Measurements from ENCODE around the gene RASA3.

Gene RASA3

DNA sequence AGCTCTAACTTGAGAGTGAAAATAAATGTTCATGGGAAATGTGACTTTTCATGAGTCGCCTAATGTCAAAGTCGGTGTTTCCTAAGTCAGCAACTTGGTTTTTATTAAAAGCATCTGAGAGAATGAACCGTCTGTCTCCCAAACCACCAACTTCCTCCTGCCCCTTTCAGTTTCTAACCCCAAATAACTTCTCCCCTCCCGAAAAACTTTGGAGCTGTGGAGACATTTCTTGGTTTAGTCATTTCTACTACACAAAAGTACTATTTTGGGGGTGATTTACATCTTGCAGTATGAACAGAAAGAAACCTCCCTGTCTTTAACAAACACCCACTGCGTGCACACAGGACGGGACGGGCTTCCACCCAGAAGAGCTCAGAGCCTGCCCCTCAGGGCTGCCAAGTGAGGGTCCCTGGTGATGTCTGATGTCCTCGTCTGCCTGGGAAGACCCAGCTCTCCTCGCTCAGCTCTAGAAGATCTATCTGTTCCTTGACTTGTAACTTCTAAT, 65.0 kb downstream of the RASA3 start:
- no peaks in the 10 kb centered on the region for H3K36me3 ChIP-seq (ENCODE audit: insufficient read depth, low read length)
- H2AFZ ChIP-seq (ENCODE audit: low read depth, low read length): no peak overlapping the region
- no peaks in the 10 kb centered on the region for H3K9me3 ChIP-seq (ENCODE audit: low read length)
- H3K4me1 ChIP-seq (ENCODE audit: insufficient read depth, low read length): peaks cover 62% of the 10 kb centered on the region
- no peaks in the 10 kb centered on the region for H3K27me3 ChIP-seq (ENCODE audit: insufficient read depth, low read length)
- no peak overlapping the region for H3K4me3 ChIP-seq (ENCODE audit: low read length)

DNA sequence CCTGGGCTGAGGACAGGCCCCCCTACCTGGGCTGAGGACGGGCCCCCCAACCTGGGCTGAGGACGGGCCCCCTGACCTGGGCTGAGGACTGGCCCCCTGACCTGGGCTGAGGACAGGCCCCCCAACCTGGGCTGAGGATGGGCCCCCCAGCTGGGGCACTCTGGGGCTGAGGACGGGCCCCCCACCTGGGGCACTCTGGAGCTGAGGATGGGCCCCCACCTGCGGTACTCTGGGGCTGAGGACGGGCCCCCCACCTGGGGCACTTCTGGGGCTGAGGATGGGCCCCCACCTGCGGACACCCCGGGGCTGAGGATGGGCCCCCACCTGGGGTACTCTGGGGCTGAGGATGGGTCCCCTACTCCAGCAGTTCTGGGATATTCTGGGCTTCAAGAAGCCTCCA, 65.5 kb downstream of the RASA3 start:
- H2AFZ ChIP-seq (ENCODE audit: low read depth, low read length): no peak overlapping the region
- no peak overlapping the region for H3K4me3 ChIP-seq (ENCODE audit: low read length)
- H3K4me1 ChIP-seq (ENCODE audit: insufficient read depth, low read length): peaks cover 57% of the 10 kb centered on the region
- H3K36me3 ChIP-seq (ENCODE audit: insufficient read depth, low read length): no peaks in the 10 kb centered on the region
- no peaks in the 10 kb centered on the region for H3K9me3 ChIP-seq (ENCODE audit: low read length)
- no peaks in the 10 kb centered on the region for H3K27me3 ChIP-seq (ENCODE audit: insufficient read depth, low read length)

DNA sequence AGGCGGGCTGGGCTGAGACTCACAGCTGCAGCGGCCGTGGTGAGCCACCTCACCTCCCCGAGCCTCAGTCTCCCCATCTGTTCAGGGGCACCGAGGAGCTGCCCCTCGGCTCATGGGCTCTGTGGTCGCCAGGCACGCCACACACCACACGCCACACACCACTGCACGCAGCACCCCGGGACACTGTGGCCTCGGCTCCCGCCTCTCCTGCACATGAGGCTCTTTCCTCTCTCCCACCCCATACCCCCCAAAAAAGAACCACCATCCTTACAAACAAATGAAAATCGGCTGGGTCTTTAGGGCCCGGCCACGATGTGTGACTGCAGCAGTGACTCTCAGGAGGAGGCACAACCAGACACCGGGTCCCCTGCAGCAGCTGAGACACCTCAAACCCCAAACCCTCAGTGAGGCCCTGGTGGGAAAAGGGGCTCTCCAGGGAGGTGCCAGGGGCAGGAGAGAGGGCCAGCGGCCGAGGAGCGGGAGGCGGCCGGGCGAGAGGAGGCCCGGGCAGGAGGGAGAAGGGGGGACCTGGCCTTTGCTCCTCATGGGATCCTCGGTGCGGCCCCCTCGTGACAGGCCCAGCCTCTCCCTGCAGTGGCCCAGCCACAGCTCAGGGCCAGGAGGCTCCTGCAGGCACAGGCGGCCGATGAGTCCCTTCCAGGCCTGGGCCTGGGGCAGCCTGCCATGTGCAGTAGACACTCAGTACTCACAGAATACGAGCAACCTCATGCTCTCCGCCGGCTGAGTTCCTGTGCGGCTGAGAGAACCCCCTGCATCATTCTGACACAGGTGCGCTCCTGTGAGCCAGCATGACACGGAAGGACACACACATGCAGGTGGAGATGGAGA, 66.3 kb downstream of the RASA3 start:
- no peaks in the 10 kb centered on the region for H3K36me3 ChIP-seq (ENCODE audit: insufficient read depth, low read length)
- H3K4me3 ChIP-seq (ENCODE audit: low read length): no peak overlapping the region
- H3K27me3 ChIP-seq (ENCODE audit: insufficient read depth, low read length): no peaks in the 10 kb centered on the region
- no peaks in the 10 kb centered on the region for H3K9me3 ChIP-seq (ENCODE audit: low read length)
- no peak overlapping the region for H2AFZ ChIP-seq (ENCODE audit: low read depth, low read length)
- peaks cover 51% of the 10 kb centered on the region for H3K4me1 ChIP-seq (ENCODE audit: insufficient read depth, low read length)

DNA sequence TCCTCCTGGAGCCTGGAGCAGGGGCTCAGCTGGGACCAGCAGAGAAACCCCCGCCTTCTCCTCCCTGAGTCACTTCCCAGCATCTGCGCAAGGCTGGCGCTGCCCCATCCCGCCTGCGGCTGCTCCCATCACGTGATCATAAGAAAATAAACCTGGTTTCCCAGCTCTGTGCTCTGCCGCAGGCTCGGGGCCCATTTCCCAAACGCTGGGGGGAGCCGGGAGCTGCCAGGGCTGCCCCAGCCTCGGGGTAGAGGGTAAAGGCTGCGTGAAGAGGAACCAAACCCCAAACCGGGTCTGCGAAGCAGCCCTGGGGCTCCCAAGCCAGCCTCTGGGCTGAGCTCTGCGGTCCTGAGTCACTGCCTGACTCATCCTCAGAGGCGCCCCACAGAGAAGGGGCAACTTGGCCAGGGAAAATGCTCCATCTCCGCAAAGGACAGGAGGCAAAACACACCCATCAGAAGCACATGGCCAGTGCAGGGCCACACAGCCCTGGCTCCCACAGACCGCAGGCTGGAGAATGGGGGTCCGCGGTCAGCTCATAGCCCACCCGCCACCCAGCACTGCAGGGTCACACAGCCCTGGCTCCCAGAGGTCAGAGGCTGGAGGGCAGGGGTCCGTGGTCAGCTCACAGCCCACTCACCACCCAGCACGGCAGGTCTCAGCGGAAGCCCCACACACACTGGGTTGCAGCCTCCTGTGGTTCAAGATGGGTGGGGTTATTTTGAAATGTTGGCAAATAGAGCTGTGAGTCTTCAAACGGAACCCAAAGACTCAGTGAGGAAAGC, 67.1 kb downstream of the RASA3 start:
- Histone ChIP-seq H3K9me3 (ENCODE audit: low read length) (no peaks in the 10 kb centered on the region), H3K4me1 (ENCODE audit: insufficient read depth, low read length) (peaks cover 46% of the 10 kb centered on the region), H3K27me3 (ENCODE audit: insufficient read depth, low read length) (no peaks in the 10 kb centered on the region), H3K36me3 (ENCODE audit: insufficient read depth, low read length) (no peaks in the 10 kb centered on the region), H2AFZ (ENCODE audit: low read depth, low read length) (no peak overlapping the region), H3K4me3 (ENCODE audit: low read length) (peak overlapping the region; percentile 32)

DNA sequence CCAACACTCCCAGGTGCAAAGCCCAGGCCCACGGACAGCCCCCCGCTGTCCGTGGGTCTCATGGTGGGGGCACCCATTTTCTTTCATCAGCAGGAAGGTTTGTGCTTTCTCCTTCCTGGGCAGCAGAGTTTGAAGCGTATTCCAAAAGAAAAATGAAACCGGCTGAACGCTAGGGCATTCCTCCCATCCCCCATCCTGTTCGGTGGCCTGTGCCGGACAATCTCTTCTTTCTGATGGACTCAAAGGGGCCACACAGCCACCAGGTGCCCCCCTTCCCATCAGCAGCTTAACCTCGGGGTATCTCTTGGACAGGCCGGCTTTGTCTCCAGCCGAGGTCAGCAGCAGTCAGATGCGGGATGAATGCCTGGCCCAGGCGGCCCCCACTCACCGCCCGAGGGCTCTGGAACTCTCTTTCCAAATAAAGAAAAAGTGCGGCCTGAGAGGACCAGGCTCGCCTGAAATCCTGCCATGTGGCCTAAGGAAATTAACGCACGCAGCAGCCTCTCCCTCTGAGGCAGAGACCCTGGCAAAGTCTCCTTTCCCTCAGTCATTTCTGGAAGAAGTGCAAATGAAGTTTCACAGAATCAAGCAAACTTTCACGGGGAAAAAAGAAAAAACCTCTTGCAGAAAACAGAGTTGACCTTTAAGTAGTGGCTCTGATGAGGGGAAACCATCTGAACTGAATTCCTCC, 67.8 kb downstream of the RASA3 start:
- Histone ChIP-seq H3K27me3 (ENCODE audit: insufficient read depth, low read length) (no peaks in the 10 kb centered on the region), H3K4me3 (ENCODE audit: low read length) (peak overlapping the region; percentile 32), H2AFZ (ENCODE audit: low read depth, low read length) (no peak overlapping the region), H3K4me1 (ENCODE audit: insufficient read depth, low read length) (peaks cover 43% of the 10 kb centered on the region), H3K36me3 (ENCODE audit: insufficient read depth, low read length) (no peaks in the 10 kb centered on the region), H3K9me3 (ENCODE audit: low read length) (no peaks in the 10 kb centered on the region)

DNA sequence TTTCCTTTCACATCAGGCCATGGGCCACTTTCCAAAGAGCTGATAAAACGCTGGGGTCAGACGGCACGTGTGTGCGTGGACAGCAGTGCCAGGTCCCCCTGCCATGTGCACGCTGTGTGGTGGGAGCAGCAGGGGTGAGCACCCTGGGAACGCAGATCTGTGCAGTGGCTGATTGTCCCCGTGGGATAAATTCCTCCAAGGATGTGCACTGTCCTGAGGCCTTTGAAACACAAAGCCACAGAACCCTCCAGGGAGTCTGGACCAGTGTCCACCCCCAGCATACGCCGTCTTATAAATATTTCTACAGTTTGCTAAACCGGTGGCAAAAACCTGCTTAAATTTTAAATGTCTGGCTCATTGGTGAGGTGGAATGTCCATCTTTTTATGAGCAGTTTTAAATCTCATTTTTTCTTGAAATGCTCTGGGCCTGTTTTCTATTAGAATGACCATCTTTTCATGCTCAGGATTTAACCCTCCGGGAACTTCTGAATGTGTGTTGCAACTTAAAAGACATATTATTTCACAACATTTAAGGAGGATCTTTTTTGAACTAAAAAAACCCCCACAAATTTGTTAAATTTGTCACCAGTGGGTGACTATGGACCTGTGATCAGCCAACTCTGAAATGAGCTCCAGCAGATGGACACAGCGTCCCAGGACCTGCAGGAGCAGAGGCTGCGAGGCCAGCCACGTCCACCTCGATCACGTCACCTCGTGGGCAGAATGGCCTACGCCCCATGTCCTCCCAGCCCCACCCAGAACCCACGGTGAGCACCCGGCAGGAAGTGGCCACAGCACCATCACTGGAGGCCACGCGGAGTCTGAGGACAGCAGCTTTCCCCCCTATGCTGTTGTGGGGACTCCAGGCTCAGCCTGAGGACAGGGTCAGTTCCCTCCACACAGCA, 68.6 kb downstream of the RASA3 start:
- no peaks in the 10 kb centered on the region for H3K27me3 ChIP-seq (ENCODE audit: insufficient read depth, low read length)
- no peak overlapping the region for H2AFZ ChIP-seq (ENCODE audit: low read depth, low read length)
- H3K9me3 ChIP-seq (ENCODE audit: low read length): no peaks in the 10 kb centered on the region
- H3K4me3 ChIP-seq (ENCODE audit: low read length): peak overlapping the region; percentile 32
- H3K4me1 ChIP-seq (ENCODE audit: insufficient read depth, low read length): peaks cover 38% of the 10 kb centered on the region
- H3K36me3 ChIP-seq (ENCODE audit: insufficient read depth, low read length): no peaks in the 10 kb centered on the region

DNA sequence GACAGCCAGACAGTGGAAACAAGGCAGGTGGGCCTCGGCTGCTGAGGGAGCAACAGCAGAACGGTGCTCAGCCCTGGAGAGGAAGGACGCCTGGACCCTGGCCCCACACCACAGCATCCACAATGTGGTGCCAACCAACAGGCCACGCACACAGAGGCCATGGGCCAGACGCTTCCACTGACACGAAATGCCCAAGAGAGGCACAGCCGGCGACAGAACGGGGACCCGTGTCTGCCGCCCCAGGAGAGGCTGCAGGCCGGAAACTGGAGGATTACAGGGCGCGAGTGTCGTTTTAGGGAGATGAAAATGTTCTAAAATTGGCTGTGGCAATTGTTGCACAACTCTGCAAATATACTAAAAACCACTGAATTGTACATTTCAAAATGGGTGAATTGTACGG, 69.7 kb downstream of the RASA3 start:
- Histone ChIP-seq H3K4me3 (ENCODE audit: low read length) (no peak overlapping the region), H3K9me3 (ENCODE audit: low read length) (no peaks in the 10 kb centered on the region), H3K36me3 (ENCODE audit: insufficient read depth, low read length) (no peaks in the 10 kb centered on the region), H3K27me3 (ENCODE audit: insufficient read depth, low read length) (no peaks in the 10 kb centered on the region), H3K4me1 (ENCODE audit: insufficient read depth, low read length) (peaks cover 33% of the 10 kb centered on the region), H2AFZ (ENCODE audit: low read depth, low read length) (no peak overlapping the region)

DNA sequence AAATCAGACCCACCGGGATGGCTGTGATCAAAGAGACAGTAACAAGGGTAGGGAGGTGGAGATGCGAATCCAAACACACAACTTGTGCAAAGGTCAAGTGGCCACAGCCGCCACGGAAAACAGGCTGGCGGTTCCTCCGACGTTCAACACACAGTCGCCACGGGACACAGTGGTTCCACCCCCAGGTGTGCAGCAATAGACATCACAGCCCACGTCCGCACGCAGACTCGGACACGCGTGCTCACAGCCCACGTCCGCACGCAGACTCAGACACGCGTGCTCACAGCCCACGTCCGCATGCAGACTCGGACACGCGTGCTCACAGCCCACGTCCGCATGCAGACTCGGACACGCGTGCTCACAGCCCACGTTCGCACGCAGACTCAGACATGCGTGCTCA, 70.1 kb downstream of the RASA3 start:
- Histone ChIP-seq H2AFZ (ENCODE audit: low read depth, low read length) (no peak overlapping the region), H3K36me3 (ENCODE audit: insufficient read depth, low read length) (no peaks in the 10 kb centered on the region), H3K4me1 (ENCODE audit: insufficient read depth, low read length) (peaks cover 33% of the 10 kb centered on the region), H3K9me3 (ENCODE audit: low read length) (no peaks in the 10 kb centered on the region), H3K4me3 (ENCODE audit: low read length) (no peak overlapping the region), H3K27me3 (ENCODE audit: insufficient read depth, low read length) (no peaks in the 10 kb centered on the region)

DNA sequence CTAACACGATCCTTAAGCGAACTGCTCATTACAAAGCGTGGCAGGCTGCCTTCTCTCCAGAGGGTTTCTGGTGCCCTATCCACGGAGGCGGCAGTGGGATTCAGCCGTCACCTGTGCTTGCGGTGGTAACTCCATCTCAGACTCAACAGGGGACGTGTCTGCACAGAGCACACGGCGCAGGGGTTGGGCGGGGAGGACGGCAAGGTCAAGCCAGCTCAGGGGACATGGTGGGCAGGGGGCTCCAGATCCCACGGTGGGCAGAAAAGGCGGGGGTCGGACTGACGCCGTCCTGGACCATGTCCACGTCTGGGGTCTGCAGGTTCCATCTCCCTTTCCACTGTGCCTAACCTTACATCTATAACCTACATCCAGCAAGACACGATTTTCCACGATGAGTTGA, 70.7 kb downstream of the RASA3 start:
- peaks cover 33% of the 10 kb centered on the region for H3K4me1 ChIP-seq (ENCODE audit: insufficient read depth, low read length)
- no peaks in the 10 kb centered on the region for H3K36me3 ChIP-seq (ENCODE audit: insufficient read depth, low read length)
- no peak overlapping the region for H3K4me3 ChIP-seq (ENCODE audit: low read length)

DNA sequence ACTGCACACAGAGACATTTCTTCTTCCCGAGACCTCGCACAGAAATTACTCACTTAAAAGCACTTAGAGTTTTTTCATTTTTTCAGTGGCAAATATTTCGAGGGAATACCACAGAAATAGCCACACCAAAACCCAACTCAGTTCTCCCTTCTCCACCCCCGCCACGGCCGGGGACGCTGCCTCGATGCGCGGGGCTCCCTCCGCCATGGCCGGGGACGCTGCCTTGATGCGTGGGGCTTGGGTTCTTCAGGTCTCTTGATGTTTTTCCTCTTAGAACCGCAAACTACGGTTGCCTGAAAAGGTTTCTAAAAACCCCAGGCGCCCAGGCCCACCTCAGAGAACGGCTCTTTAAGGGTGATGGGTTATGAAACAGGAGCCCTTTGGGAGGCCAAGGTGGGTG, 71.4 kb downstream of the RASA3 start:
- Histone ChIP-seq H3K27me3 (ENCODE audit: insufficient read depth, low read length) (no peaks in the 10 kb centered on the region), H3K4me1 (ENCODE audit: insufficient read depth, low read length) (peaks cover 27% of the 10 kb centered on the region), H3K4me3 (ENCODE audit: low read length) (no peak overlapping the region), H3K9me3 (ENCODE audit: low read length) (no peaks in the 10 kb centered on the region), H3K36me3 (ENCODE audit: insufficient read depth, low read length) (peaks cover under 1% of the 10 kb centered on the region), H2AFZ (ENCODE audit: low read depth, low read length) (no peak overlapping the region)

More for the DNA sequence above, 70.7 kb downstream of the RASA3 start:
- H3K27me3 ChIP-seq (ENCODE audit: insufficient read depth, low read length): no peaks in the 10 kb centered on the region
- H3K9me3 ChIP-seq (ENCODE audit: low read length): no peaks in the 10 kb centered on the region
- H2AFZ ChIP-seq (ENCODE audit: low read depth, low read length): no peak overlapping the region

DNA sequence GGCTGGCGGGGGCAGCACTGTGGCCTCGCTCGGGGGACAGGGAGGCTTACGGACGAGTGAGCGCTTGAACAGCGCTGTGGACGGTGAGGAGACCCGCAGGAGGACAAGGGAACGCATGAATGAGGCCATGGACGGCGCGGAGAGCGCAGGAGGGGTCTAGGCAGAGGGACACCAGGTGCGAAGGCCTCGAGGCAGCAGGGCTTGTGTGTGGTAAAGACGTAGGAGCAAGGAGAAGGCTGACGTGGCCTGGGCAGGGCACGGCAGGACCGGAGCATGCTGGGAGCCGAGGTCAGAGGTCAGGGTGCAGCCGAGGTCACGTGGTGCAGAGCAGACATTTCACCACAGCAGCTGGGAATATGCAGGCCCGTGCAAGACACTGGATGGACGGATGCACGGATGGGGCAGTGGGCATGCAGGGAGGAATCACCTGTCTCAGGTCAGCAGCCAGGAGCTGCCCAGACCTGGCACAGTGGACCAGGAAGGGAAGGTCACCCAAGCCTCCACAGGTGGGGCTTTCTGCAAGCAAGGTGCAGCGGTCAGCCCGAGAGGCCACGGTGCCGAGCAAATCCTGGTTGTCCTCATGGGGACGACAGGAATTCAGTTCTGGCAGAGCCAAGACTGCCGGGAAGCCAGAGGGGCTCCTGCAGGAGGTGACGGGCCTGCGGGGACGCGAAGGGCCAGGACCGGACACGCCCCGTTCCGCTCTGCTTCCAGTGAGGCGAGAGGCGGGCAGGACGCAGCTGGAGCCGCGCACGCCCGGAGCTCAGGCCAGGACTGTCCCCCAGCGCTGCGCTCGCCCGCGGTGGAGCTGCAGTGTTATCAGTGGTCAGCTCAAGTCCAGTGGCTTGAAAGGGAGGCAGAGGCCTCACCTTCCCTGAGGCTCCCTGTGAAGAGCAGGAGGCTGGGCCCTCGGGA, 72.2 kb downstream of the RASA3 start:
- Histone ChIP-seq H3K4me3 (ENCODE audit: low read length) (no peak overlapping the region), H3K27me3 (ENCODE audit: insufficient read depth, low read length) (no peaks in the 10 kb centered on the region), H3K9me3 (ENCODE audit: low read length) (no peaks in the 10 kb centered on the region), H3K4me1 (ENCODE audit: insufficient read depth, low read length) (peaks cover 18% of the 10 kb centered on the region), H2AFZ (ENCODE audit: low read depth, low read length) (no peak overlapping the region), H3K36me3 (ENCODE audit: insufficient read depth, low read length) (peaks cover 4% of the 10 kb centered on the region)
